GM19452 (cell line): ENCODE results near the gene HSD11B1L.

ENCODE experiments used
- ATAC-seq: cut with Tn5 transposase; IDR thresholded peaks from one replicate; pipeline ENCODE4 v1.9.1; 2021; ENCODE audit not compliant: unreplicated experiment

The HSD11B1L gene, protein sequence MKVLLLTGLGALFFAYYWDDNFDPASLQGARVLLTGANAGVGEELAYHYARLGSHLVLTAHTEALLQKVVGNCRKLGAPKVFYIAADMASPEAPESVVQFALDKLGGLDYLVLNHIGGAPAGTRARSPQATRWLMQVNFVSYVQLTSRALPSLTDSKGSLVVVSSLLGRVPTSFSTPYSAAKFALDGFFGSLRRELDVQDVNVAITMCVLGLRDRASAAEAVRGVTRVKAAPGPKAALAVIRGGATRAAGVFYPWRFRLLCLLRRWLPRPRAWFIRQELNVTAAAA

DNA sequence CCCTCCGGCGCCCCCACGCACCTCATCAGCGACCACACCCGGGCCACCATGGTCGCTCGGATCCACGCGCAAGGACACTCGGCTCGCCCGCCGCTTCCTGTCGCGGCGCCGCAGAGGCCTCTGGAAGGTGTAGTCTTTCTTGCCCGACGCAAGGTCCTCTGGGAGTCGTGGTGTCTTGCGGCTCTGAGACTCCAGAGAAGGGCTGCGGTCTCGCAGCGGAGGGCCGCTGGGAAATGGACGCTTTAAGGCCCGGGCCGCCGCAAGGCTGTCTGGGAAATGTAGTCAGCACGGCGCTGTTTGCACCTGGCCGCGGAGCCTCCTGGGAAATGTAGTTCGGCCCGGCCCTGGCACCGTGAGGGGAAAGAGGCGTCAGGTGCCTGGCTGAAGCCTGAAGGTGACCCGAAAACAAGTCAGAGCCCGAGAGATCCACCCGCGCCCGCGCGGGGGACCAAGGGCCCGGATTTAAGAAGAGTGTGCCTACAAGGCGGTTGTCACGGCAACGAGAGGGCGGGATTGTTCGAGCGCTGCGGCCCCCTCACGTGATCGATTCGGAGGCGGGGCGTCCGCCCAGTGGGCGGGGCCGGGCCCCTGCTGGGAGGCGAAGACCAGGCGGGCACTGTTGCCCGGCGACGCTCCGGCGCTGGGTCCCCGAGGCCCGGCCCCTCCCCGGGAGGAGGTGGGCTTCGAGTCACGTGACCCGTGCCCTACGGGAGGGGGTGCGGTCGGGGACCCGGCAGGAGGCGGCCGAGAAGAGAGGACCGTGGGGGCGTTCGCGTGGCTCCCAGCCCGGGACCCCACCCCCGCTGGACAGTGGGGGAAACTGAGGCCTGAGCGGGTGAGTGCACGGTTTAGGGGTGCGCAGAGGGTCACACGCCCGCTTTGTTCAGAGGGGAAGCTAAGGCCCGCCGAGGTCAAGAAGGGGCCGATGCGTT is at the start of gene HSD11B1L, which contains the start of gene MICOS13:
TSS of gene HSD11B1L (plus strand) at position 591 of the 932 bp plus-strand sequence. CDS start 3,806 bp downstream, outside the sequence.
TSS of gene MICOS13 (minus strand) at position 80 of the 932 bp plus-strand sequence. CDS start at position 50, 30 bp downstream.
- ATAC-seq: peak; percentile 86

GRCh38 chr19:5631567-5632240 is 49.1 kb upstream of the HSD11B1L start:
- no peak for ATAC-seq

DNA sequence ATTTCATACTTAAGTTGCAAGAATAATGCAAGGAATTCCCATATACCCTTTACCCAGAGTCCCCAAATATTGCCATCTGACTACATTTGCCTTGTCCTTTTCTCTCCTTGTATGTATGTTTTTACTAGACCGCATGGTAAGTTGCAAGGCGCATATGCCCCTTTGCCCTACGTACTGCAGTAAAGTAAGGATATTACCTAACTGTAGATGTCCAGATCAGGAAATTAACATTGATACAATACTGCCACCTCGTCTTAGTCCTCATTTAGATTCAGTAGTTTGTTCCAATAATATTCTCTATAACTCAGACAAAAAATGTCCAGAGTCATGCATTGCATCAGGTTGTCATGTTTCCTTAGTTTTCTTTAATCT is 48.6 kb upstream of the HSD11B1L start:
- no peak for ATAC-seq

- no peak for ATAC-seq
Measured at GRCh38 chr19:5632657-5633056, 48.2 kb upstream of the HSD11B1L start.

DNA sequence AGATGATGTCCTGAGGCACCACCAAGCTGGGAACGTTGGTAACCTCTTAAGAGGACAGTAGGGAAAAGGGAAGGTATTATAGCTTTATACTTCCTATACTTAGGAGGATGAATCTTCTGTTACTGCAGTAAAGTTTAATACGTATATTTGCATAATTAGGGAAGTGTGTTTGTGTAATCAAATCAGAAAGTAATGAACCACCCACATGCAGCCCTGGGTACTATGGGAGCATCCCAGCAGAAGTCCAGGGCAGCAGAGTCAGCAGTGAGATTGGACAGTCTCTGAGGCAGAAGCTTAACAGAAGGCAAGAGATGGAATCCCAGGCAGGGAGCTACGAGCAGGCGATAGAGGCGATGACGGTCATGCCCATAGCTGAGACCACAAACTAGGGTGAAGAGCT is 45.4 kb upstream of the HSD11B1L start:
- no peak for ATAC-seq

DNA sequence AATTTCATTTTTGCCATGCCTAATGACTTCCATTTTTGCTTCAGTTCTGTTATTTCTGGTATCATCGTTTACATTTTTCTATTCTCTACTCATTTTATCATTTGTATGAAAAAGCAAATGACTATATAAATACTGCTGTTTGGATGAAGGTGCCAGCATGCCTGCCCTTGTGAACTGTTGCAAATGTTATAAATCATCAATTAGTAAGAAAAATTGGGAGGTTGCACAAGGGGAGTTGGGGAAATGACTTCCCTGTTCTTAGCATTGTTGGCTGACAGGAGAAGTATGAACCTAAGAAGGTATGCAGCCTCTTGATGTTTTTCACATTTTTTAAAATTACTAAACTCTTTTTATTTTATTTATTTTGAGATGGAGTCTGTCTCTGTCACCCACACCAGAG is 42.9 kb upstream of the HSD11B1L start:
- ATAC-seq: no peak

DNA sequence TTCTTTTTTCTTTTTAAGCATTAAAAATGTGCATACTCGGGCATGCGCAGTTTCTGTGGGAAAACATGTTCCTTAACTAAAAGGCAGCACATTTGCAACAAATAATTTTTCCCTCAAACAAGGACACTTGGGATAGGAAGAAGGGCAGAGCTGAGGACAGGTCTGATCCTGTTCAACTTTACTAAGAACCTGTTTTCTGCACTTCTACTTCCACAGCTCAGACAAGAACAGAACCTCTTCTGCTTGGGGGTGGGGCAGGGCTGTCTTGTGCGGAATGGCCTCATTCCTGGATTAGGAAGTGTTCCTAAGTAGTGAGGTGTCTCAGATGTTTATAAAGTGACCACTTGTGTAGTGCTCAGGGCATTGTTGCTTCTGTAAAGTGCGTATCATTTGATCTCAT is 39.7 kb upstream of the HSD11B1L start:
- ATAC-seq: no peak

- no peak for ATAC-seq
Measured at GRCh38 chr19:5642204-5642603, 38.6 kb upstream of the HSD11B1L start.

DNA sequence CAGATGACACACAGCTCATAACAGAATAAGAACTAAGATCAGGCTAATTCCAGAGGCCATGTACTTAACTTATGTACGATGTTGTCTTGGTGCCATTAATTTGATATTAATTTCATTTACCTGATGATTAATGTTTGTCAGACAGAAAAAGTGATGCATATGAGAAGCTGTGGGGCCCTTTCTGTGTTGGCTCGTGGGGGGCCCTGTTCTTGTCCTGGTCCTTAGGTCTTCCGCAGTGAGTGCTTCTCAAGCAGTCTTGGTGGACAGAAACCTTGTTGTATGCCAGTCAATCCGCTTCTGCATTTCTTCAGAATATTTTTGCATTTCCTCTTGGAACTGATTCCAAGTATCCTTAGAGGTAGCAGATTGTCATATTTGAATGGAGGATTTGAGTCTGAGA is 37.8 kb upstream of the HSD11B1L start:
- ATAC-seq: no peak

DNA sequence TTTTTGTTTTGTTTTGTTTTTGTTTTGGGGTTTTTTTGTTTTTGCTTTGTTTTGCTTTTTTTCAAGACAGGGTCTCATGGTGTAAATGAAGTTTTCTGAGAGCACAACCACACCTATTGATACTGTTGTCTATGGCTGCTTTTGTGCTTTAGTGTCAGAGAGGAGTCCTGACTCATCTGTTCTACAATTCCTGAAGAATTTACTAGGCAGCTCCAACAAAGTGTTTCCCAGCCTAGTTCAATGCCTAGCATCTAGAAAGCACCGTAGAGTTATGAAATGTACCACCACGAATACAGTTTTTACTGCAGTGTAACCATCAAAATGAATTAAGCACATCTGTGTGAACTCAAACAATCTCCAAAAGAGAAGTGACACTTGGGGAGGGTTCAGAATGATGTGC is 36.8 kb upstream of the HSD11B1L start:
- no peak for ATAC-seq

DNA sequence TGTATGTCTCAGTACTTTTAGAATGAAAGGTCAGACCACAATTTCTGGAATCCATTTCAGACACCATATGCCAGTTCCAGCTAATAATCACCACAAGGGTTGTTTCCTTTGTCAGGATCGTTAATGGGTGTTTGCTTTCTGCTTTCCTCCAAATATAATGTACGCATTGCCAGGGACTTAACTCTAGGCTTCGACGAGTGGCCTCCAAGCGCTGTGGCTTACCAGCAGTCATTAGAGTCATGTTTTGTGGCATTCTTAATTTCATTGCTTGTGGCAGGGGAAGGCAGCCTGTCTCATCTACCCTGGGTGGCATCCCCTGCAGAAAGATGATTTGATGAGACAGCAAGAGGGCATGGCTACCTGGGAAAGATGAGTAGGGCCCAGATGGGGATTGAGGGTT is 35.4 kb upstream of the HSD11B1L start:
- ATAC-seq: no peak

DNA sequence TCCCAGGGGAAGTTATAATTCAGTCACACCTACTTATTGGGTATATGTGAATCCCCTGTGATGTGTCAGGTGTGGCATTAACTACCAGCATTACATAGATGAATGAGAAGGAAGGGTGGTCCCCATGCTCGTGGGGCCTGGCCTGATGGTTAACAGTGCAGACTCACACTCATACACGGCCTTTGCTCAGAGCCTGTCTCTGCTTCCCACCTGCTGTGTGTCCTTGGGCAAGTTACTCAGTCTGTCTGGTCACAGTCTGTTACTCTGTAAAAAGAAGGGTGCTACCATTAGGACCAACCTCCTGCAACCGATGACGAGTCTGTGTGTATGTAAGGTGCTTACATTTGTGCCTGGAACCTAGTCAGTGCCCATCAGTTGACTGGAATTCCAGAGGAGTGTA is 34.1 kb upstream of the HSD11B1L start:
- ATAC-seq: no peak

GRCh38 chr19:5648464-5648863 is 32.4 kb upstream of the HSD11B1L start:
- ATAC-seq: no peak

- no peak for ATAC-seq
Measured at GRCh38 chr19:5651361-5651760, 29.5 kb upstream of the HSD11B1L start.

DNA sequence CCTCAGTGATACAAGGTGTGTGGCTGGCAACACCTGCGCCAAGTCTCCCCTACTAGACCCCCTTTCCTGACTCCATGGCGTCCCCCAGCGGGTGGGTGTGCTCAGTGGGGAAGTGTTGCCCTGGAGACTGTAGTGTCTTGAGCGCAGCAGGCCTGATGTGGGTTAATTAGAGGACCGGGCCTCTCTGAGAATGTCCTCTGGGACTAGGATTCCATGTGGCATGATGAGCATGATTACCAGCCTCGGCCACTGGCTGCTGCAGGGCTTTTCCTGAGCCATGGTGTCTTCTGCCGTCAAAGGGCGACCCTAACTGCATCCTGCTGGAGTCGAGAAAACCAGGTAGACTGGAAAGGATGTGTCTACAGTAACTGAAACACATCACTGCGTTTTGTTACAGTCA is 28.6 kb upstream of the HSD11B1L start:
- ATAC-seq: no peak

DNA sequence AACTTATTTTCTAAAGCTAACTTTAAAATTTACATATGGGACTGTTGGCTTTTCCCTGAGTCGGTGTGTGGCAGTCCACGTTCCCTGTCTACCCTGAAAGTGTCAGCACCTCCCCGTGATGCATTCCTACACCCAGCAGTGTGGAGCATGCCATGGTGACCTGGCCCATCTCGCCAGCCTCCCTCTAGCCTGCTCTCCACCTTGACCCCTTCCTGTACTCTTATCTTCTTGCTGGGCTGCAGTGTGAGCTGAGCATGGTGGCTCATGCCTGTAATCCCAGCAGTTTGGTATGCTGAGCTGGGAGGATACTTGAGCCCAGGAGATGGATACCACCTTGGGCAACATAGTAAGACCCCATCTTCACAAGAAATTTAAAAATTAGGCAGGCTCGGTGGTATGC is 25.9 kb upstream of the HSD11B1L start:
- no peak for ATAC-seq

- ATAC-seq: no peak
Measured at GRCh38 chr19:5655412-5655811, 25.4 kb upstream of the HSD11B1L start.

DNA sequence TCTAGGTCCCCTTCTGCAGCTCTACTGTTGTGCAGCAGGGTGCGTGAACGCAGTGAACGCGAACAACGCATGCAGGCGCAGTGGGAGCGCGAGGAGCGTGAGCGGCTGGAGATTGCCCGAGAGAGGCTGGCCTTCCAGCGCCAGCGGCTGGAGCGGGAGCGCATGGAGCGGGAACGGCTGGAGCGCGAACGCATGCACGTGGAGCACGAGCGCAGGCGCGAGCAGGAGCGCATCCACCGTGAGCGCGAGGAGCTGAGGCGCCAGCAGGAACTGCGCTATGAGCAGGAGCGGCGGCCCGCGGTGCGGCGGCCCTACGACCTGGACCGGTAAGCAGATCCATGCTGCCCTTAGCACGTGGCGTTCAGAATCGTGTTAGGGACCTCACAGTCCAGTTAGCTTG is 19.3 kb upstream of the HSD11B1L start:
- no peak for ATAC-seq

- ATAC-seq: no peak
Measured at GRCh38 chr19:5663904-5664303, 16.9 kb upstream of the HSD11B1L start.

GRCh38 chr19:5664515-5664914 is 16.3 kb upstream of the HSD11B1L start:
- ATAC-seq: no peak

DNA sequence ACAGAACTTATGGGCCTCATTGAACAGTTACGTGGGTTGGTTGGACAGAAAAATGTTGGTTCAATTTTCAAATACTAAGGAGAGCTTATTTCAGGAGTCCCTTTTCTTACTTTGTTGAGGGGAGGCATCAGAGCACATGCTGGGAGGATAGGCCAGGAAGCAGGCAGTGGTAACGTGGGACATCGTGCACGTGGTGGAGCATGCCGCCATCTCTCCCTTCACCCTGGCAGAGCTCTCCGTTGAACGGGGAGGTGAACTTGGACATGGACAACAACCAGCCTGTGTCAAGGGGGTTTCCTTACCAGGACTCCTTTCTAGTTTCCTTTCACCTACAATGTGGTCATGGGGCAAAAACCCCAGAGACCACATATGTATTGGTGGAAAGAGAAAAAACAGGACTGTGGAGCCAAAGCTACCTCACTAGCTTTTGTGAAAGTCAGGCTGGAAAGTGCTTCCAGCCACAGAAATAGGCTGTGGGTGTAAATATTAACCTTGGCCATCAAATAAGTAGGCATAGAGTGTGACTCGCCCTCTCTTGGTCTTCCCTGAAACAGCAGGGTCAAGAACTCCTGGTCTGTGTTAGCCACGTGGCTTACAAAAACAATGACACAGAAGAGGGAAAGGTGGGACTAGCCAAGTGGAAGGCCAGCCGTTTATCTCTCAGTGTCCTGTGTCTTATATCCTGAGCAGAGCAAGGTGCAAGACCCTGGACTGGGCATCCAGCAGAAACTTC is 14.9 kb upstream of the HSD11B1L start:
- no peak for ATAC-seq
